HG02759 (cell line): ENCODE data around the gene NUTM2A.
"Not testable (repeated sequence)": the region's sequence is repeated elsewhere in the genome, so short reads cannot be mapped to it uniquely, and the experiment has no call there.

Experiments used
- ATAC-seq: cut with Tn5 transposase; IDR thresholded peaks from one replicate; pipeline ENCODE4 v1.9.1; 2021; ENCODE audit warnings: mild to moderate bottlenecking, moderate library complexity; ENCODE audit not compliant: unreplicated experiment

Gene NUTM2A

GRCh38 chr10:87248818-87249353 is 23.6 kb downstream of the NUTM2A start:
- not testable (repeated sequence) for ATAC-seq

DNA sequence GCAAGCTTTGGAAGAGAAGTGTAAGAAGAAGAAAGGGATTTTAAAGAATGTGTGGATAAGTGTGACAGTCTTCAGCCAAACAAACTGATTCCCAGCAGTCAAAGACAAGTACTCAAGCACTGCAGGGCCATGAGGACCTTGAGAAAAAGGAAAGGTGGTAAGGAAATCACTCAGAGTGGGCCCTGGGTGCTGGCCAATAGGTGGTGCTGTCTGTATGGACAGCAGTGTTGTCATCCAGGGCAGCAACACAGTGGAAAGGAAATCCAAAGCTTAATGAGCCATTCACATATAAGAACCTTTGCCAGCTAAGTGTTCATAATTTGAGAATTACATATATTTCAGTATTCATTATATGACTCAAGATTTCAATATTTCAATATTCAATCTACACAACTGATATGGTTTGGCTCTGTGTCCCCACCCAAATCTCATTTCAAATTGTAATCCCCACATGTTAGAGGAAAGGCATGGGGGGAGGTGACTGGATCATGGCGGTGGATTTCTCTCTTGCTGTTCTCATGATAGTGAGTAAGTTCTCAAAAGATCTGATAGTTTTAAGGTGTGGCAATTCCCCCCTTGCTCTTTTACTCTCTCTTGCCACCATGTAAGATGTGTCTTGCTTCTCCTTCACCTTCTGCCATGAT is 55.6 kb downstream of the NUTM2A start:
- not testable (repeated sequence) for ATAC-seq
